Measurements from ENCODE around the gene UMOD. TPM values are rescaled to one million over a fixed set of nuclear protein-coding genes. Genes with fewer than 3 reads are reported as not detected.

Gene UMOD
- polyA plus RNA-seq, 3 donors = not detected

DNA sequence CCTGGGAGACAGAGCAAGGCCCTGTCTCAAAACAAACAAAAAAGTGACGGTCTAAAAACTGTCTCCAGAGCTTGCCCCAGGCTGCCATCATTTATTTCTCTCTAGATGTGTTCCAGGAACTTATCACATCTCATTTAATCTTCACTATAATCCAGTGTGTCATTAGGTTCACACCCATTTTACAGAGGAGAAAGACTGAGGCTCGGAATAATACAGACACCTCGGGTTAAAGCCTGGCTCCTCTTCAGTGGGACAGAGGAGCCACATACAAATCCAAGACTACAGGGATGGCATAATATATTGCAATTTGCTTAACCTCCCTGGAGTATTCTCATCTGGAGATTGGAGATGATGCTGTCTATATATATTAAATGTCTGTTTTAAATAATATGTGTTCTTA, 46.1 kb upstream of the UMOD start:
- H3K27me3 Mint-ChIP-seq (ENCODE audit: low read depth in 3 of 3) = peaks cover 0 to 5% (median 4%) of the 10 kb centered on the region in 3 donors
- no peaks in the 10 kb centered on the region for H3K36me3 Mint-ChIP-seq
- Histone ChIP-seq H3K79me2 (ENCODE audit: insufficient read depth, low read length) (no peaks in the 10 kb centered on the region), H3K27ac (ENCODE audit: low read depth in 1 of 2, low read length in 2 of 2) (no peak overlapping the region), H3K9ac (ENCODE audit: insufficient read depth, low read length, poor library complexity, severe bottlenecking) (no peak overlapping the region), H3K4me2 (replicated peaks; ENCODE audit: extremely low read depth, low read length, poor library complexity, severe bottlenecking) (no peak overlapping the region), H3K4me1 (ENCODE audit: control insufficient read depth in 1 of 2, insufficient read depth in 2 of 2, low read length in 2 of 2) (no peaks in the 10 kb centered on the region), H3K36me3 (replicated peaks in 1 of 2; ENCODE audit: control insufficient read depth in 1 of 2, insufficient read depth in 2 of 2, low read length in 2 of 2) (no peaks in the 10 kb centered on the region), H4K20me1 (ENCODE audit: insufficient read depth, low read length) (no peaks in the 10 kb centered on the region), H3K9me3 (replicated peaks in 1 of 2; ENCODE audit: control insufficient read depth in 1 of 2, insufficient read depth in 1 of 2, low read length in 2 of 2) (no peaks in the 10 kb centered on the region), H2AFZ (ENCODE audit: insufficient read depth, low read depth, low read length, poor library complexity, severe bottlenecking) (no peak overlapping the region), H3K4me3 (replicated peaks in 1 of 3; ENCODE audit: low read depth in 2 of 3, low read length in 3 of 3) (no peak overlapping the region), H3K27me3 (ENCODE audit: control insufficient read depth in 2 of 2, insufficient read depth in 2 of 2, low read length in 2 of 2) (no peaks in the 10 kb centered on the region)
- H3K27ac Mint-ChIP-seq = no peak overlapping the region
- H3K9me3 Mint-ChIP-seq = no peaks in the 10 kb centered on the region
- intact Hi-C loops (cut with micrococcal nuclease) = no loop called here
- no peak for DNase-seq
- peak overlapping the region in 1 of 2 donors; percentile 9 for H3K4me3 Mint-ChIP-seq
- TF ChIP-seq, protein P1, sequence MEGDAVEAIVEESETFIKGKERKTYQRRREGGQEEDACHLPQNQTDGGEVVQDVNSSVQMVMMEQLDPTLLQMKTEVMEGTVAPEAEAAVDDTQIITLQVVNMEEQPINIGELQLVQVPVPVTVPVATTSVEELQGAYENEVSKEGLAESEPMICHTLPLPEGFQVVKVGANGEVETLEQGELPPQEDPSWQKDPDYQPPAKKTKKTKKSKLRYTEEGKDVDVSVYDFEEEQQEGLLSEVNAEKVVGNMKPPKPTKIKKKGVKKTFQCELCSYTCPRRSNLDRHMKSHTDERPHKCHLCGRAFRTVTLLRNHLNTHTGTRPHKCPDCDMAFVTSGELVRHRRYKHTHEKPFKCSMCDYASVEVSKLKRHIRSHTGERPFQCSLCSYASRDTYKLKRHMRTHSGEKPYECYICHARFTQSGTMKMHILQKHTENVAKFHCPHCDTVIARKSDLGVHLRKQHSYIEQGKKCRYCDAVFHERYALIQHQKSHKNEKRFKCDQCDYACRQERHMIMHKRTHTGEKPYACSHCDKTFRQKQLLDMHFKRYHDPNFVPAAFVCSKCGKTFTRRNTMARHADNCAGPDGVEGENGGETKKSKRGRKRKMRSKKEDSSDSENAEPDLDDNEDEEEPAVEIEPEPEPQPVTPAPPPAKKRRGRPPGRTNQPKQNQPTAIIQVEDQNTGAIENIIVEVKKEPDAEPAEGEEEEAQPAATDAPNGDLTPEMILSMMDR (IDR thresholded peaks at IDR 0.05) = no peak
- no CpG with 5 or more reads among the region's 3 CpGs for WGBS (ENCODE audit: insufficient coverage)
- H3K4me1 Mint-ChIP-seq = no peaks in the 10 kb centered on the region

GRCh38 chr16:20397468-20398074, 45.1 kb upstream of the UMOD start:
- Mint-ChIP-seq H3K36me3 (no peaks in the 10 kb centered on the region), H3K27ac (no peak overlapping the region), H3K4me1 (no peaks in the 10 kb centered on the region), H3K27me3 (ENCODE audit: low read depth in 3 of 3) (peaks cover 0 to 5% (median 3%) of the 10 kb centered on the region in 3 donors), H3K9me3 (no peaks in the 10 kb centered on the region), H3K4me3 (no peak overlapping the region)
- DNase-seq = no peak
- TF ChIP-seq, protein P1 (IDR thresholded peaks at IDR 0.05) = no peak
- Histone ChIP-seq H3K36me3 (replicated peaks in 1 of 2; ENCODE audit: control insufficient read depth in 1 of 2, insufficient read depth in 2 of 2, low read length in 2 of 2) (no peaks in the 10 kb centered on the region), H2AFZ (ENCODE audit: insufficient read depth, low read depth, low read length, poor library complexity, severe bottlenecking) (no peak overlapping the region), H3K79me2 (ENCODE audit: insufficient read depth, low read length) (no peaks in the 10 kb centered on the region), H3K27me3 (ENCODE audit: control insufficient read depth in 2 of 2, insufficient read depth in 2 of 2, low read length in 2 of 2) (no peaks in the 10 kb centered on the region), H3K4me3 (replicated peaks in 1 of 3; ENCODE audit: low read depth in 2 of 3, low read length in 3 of 3) (no peak overlapping the region), H3K27ac (ENCODE audit: low read depth in 1 of 2, low read length in 2 of 2) (no peak overlapping the region), H3K4me2 (replicated peaks; ENCODE audit: extremely low read depth, low read length, poor library complexity, severe bottlenecking) (no peak overlapping the region), H4K20me1 (ENCODE audit: insufficient read depth, low read length) (no peaks in the 10 kb centered on the region), H3K9me3 (replicated peaks in 1 of 2; ENCODE audit: control insufficient read depth in 1 of 2, insufficient read depth in 1 of 2, low read length in 2 of 2) (no peaks in the 10 kb centered on the region), H3K9ac (ENCODE audit: insufficient read depth, low read length, poor library complexity, severe bottlenecking) (no peak overlapping the region), H3K4me1 (ENCODE audit: control insufficient read depth in 1 of 2, insufficient read depth in 2 of 2, low read length in 2 of 2) (no peaks in the 10 kb centered on the region)
- 74% methylated on average over 6 of the region's 7 CpGs for WGBS (ENCODE audit: insufficient coverage)
- intact Hi-C loops (cut with micrococcal nuclease) = no loop called here
